Ovary (tissue), 3 donors: Measurements from ENCODE around the gene RUFY4.

ENCODE experiments used
- CTCF ChIP-seq, 3 donors: fragments of 450-650 bp in 2 of 3; fragments of 200-600 bp in 1 of 3; IDR thresholded peaks; one replicate each; pipeline versions ENCODE4 v1.5.1 to v1.8.0; 2016 to 2022; ENCODE audit warnings: antibody characterized with exemption in 3 of 3, mild to moderate bottlenecking in 1 of 3
- EP300 ChIP-seq: sonication (generic); formaldehyde crosslinking; IDR thresholded peaks from one replicate; pipeline ENCODE4 v1.6.1; 2017; ENCODE audit warnings: antibody characterized with exemption
- donor health status: DM: no; HTN: no; CAD: no.

- TF ChIP-seq CTCF (IDR thresholded peaks at IDR 0.05): no peak
- TF ChIP-seq EP300: no peak
These were observed 3.5 kb downstream of the RUFY4 start for GRCh38 chr2:218072478-218073024.
